Measurements from ENCODE around the gene ASAH2B.
"Not testable (repeated sequence)": the region's sequence is repeated elsewhere in the genome, so short reads cannot be mapped to it uniquely, and the experiment has no call there.

ASAH2B gene

DNA sequence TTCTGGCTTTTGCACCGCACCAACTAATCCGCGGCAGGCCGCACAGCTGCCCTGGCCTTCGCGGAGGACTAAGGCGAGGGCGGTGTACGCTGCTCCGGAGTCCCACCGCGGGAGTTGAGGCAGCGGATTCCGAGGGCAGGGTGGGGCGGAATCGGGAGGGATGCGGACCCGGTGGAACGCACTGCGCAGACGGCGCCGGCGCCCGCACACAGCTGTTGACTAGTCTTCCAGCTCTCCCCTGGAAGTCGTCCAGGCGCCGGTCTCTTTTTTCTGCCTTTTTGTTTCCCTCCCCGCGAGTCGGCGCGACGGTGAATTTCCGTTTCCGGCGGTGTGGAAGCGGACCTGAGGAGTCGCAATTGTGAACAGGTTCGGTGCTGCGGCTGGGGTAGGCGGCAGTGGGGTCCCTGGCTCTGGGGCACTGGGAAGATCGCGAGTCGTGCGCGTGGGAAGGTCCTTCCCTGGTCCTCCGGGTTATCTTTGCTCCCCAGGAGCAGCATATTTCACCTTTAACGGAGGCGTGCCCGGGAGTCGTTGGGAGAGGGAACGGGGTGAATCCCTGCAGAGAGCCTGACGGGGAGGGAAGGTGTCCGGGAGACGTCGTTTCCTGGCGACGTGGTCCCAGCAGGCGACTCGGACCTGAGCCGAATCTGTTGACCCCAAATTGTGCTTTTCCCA is at the start of gene ASAH2B:
Gene ASAH2B, plus strand, starts transcription at position 319 of the 675 bp plus-strand sequence. CDS start 5,195 bp downstream, outside the sequence.
- DNase-seq: peak; percentile 65 to 67

DNA sequence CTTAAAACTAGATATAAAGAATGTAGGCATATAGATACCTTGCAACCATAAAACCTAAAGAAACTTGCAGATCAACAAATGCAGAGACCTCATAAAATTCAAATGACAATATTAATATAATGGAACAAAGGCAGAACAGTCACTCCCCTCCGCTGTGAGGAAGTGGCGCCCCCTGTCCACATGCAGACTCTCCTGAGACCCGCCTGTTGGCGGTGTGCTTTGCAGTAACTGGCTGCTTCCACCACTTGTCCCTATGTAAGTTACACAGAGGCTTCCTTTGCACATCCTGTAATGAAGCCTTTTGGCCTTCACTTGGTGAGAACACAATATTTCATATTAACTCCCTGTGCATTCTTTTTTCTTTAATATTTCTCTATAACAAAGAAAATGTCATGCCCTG is 41.9 kb upstream of the ASAH2B start:
- DNase-seq: not testable (repeated sequence)

DNA sequence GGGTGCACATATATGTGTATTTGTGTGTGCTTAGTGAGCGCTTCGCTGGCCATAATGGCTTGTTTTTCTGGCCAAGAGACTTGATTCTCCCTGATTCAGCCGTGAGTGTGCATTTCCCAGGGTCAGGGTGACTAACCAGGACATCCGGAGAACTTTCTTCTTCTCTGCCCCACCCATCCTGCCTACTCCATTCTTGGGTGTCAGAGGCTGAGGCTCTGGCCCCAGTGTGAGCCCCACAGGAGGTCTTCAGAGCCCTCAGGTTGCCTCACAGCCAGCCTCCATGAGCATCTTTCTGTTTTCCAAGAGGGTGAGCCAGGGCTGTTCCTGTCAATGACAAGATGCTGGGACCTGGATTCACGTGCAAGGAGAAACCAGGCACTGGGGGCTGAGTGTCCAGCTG is 37.8 kb upstream of the ASAH2B start:
- DNase-seq: not testable (repeated sequence)

DNA sequence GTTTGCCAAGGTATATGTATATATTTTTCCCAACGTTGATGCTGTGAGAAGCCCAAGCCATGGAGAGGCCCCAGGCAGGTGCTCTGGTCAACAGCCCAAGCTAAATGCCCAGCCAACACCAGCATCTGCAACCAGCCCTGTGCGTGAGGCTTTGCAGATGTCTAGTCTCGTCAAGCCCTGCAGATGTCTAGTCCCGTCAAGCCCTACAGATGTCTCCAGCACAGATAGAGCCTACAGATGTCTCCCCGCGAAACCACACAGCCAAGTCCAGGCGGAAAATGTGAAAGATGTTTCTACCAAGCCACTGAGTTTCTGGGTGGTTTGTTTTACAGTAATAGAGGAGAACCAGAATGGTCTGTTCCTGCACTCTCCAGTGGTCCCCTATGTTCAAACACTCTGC is 36.7 kb upstream of the ASAH2B start:
- DNase-seq: not testable (repeated sequence)

DNA sequence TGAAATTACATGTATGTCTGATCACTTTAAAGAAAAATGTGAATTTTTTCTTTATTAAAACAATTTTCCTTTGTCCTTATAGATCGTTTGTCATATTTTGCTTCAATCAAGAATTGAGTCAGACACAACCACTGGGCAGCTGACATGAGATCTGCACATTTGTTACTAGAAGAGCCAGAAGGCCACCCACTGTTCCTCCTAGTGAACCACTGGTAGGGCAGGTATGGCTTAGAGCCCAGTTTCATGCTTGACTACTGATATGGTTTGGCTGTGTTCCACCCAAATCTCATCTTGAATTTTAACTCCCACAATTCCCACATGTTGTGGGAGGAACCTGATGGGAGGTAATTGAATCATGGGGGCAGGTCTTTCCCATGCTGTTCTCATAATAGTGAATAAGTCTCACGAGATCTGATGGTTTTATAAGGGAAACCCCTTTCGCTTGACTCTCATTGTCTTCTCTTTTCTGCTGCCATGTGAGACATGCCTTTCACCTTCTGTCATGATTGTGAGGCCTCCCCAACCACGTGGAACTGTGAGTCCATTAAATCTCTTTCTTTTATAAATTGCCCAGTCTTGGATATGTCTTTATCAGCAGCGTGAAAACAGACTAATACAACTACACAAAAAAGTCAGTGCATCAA is 35.2 kb upstream of the ASAH2B start:
- not testable (repeated sequence) for DNase-seq

DNA sequence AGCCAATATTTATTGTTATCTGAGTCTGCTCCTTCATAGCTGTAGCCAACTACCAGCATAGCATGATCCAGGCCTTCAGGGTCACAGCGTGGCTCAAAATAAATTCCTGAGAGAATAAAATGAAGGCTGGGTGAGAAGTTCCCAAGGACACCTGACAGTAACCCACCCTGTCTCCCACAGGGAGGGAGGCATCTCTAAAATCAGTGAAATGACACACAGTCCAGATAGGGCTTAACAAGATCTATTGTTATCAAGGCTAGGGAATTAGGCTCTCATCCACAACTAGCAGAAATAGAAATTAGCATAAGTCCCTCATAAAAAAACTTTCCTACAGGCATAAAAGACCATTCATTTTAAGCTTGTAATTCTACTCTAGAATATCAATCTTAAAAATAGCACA is 33.7 kb upstream of the ASAH2B start:
- not testable (repeated sequence) for DNase-seq

DNA sequence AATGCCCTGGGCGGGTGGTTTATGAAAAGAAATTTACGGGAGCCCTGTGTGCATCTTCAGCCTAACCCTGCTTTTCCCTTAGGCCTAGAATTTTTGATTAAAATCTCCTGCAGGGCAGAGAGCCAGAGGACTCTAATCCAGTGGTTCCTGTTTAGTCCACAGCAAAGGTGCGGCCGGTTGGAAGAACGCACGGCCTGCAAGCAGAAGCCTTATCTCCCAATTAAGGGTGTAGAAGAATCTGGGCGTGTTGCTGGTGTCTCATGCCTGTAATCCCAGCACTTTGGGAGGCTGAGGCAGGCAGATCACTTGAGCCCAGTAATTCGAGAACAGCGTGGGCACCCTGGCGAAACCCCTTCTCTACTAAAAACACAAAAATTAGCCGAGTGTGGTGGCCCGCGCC is 29.5 kb upstream of the ASAH2B start:
- not testable (repeated sequence) for DNase-seq

DNA sequence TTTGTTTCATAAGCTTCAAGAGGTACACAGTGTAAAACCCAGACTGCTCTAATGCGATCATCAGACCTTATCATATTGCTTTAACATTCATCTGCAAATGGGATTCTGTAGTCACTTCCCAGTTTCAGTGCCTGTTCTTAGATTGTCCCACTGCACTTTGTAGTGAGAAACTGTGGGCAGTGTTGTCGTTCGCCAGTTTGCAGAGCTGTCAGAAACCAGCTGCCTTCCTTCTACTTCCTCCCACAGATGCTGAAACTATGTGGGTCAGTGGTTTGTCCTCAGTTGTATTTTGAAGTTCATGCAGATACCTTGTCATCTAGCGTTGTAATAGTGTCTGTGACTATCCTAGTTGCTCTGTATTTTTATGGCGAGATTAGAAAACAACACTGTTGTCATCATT is 15.9 kb upstream of the ASAH2B start:
- not testable (repeated sequence) for DNase-seq

DNA sequence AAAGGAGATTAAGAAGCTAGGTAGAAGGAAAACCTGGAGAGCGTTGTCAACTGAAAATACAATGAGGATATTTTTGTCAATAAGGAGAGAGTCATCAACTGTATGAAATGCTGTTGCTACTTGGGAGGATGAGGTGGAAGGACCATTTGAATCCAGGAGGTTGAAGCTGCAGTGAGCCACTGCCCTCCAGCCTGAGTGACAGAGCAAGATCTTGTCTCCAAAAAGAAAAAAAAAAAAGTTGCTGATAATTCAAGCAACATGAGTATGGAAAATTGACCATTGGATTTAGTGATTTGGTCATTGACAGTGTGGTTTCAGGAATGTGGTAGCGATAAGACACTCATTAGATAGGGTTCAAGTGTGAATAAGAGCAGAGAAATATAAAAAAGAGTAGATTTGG is 11.6 kb upstream of the ASAH2B start:
- DNase-seq: not testable (repeated sequence)

DNA sequence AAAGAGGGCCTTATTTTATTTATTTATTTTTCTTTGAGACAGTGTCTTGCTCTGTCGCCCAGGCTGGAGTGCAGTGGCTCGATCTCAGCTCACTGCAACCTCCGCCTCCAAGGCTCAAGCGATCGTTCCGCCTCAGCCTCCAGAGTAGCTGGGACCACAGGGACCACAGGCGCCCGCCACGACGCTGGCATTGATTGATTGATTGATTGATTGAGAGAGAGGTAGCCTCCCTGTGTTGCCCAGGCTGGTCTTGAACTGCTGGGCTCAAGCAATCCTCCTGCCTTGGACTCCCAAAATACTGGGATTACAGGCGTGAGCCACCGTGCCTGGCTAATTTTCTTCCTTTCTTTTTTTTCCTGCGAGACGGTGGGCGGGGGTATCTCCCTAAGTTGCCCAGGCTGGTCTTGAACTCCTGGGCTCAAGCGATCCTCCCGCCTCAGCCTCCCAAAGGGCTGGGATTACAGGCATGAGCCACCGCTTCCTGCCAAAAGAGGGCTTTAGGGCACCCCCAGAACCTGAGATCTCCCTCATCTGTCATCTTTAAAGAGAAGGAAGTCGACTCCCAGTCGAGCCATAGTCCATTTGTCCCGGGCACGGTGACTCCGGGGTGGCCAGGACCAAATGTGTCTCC is 634 bp upstream of the ASAH2B start:
- not testable (repeated sequence) for DNase-seq

DNA sequence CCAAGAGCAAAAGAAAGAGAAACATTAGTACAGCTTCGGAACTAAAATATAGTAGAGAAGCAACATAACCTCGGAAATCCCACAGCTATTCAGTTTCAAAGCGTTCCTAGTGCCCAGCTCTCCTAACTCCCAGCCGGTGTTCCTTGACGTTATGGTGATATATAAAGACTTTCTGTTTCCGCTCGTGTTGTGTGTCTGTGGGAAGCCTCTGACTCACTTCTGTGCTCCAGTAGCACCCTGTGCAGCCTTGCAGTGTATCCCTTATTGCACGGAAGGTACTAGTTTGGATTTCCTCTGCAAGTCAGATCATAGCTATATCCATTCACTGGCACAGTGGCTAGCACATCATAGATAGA is 535 bp downstream of the ASAH2B start:
- peak; percentile 13 to 16 for DNase-seq

DNA sequence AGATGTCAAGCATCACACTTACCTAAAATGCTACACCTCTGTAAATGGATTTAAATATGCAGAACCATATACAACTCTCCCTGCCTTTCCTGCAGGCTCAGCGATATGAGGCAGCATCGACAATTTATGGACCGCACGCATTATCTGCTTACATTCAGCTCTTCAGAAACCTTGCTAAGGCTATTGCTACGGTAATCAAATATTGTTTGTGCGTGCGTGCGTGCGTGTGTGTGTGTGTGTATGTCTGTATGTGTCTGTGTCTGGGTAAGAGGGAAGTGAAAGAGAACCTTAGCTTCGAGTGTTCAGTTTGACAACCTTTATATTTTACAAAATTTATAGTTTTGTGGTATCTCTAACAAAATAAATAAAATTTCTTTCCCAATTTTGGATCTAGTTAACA is 3.1 kb downstream of the ASAH2B start:
- DNase-seq: not testable (repeated sequence)

DNA sequence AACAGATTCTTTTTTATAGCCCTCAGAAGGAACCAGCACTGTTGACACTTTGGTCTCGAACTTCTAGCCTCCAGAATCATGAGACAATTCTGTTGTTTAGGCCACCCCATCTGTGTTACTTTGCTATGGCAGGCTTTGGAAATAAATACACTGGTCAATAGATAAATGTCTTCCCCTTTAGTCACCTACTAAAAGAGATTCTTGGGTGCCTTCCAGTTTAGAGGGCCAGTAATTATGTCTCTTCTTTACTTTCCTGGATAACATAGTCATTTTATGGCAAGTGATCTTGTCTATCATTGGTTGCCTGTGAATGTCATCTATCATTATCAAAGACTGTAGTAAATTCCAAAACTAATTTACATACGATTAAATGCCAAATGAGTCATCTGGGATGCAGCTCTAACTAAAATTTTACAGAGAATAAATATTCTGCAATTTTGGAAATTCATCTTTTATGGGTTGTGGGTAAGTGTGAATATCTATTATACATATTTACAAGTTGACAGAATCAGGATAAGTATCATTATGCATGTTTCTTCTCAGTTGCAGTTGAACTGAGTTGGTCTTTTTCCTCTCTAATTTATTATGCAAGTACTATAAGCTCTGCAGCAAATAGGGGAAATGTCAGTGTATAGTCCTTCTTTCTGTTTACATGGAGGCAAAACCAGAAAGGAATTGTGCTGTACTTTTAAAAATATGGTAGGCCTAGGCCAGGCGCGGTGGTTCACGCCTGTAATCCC is 27.2 kb downstream of the ASAH2B start:
- DNase-seq: not testable (repeated sequence)

DNA sequence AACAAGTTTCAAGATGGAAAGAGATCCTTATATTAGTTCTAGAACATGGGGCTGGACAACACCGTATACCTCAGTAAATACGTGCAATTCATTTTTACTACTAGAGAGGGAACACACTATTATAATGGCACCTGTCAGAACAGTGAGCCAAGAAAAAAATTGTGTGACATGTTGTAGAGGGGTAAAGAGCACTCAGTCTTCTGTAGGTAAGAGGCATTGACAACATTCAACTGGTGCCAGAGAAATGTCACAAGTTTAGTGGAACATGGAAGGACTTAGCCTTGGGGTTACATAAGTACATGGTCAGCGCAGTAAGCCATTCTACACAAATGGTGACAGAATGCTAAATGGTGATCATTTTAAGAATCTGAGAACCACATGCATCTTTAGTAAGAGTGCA is 32.3 kb downstream of the ASAH2B start:
- DNase-seq: not testable (repeated sequence)

DNA sequence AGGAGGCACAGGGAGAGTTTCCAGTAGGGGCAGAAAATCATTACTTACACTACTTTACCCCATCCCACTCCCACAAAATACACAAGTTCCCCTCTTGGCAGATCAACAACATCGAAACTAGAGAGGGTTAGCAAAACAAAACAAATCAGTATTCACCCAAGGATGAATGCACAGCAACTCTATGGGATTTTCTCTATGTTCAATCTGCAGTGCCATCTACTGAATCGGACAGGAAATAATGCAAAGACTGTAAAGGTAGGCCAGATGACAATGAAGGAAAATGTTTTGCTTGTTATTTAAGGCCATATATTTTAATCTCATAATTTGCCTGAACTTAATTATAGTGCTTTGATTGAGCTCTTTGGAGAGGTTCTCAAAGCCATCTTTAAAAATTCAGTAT is 35.1 kb downstream of the ASAH2B start:
- DNase-seq: not testable (repeated sequence)

DNA sequence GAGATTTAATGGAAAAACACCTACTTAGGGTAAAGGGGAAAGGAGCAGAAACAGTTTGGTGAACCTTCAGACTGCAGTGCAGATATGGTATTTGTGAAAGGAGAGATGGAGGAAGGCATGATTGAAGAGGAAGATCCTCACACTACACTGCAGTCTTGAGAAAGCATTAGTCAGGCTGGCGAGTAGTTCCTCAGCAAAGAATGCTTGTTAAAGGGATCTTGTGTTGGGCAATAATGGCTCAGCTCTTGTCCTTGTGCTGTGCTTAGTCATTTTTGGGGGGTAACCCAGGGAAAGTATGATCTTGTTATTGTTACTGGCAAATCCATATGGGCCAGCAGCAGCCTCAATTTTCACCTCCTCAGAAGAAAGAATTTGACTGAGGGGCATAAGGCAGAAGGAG is 40.3 kb downstream of the ASAH2B start:
- DNase-seq: not testable (repeated sequence)

DNA sequence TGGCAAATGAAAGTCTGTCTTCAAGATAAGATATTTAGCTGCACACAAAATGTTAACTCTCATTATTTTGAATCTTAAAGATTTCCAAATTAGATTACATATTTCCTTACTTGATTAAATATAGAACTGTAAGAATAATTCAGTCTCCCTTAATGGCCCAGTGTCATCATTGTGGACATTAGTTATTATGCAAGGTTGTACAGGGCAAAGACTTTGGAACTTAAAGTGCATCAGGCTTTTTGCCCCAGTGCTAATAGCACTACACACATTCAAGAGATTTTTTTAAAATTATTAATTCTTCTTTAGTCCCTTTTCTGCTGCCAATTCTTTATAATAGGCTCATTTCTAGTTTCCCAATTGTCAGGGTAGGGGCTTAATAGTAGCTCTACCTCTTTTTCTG is 42.3 kb downstream of the ASAH2B start:
- not testable (repeated sequence) for DNase-seq

DNA sequence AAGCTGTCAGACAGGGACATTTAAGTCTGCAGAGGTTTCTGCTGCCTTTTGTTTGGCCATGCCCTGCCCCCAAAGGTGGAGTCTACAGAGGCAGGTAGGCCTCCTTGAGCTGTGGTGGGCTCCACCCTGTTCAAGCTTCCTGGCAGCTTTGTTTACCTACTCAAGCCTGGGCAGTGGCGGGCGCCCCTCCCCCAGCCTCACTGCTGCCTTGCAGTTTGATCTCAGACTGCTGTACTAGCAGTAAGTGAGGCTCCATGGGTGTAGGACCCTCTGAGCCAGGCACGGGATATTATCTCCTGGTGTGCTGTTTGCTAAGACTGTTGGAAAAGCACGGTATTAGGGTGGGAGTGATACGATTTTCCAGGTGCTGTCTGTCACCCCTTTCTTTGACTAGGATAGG is 48.2 kb downstream of the ASAH2B start:
- not testable (repeated sequence) for DNase-seq

DNA sequence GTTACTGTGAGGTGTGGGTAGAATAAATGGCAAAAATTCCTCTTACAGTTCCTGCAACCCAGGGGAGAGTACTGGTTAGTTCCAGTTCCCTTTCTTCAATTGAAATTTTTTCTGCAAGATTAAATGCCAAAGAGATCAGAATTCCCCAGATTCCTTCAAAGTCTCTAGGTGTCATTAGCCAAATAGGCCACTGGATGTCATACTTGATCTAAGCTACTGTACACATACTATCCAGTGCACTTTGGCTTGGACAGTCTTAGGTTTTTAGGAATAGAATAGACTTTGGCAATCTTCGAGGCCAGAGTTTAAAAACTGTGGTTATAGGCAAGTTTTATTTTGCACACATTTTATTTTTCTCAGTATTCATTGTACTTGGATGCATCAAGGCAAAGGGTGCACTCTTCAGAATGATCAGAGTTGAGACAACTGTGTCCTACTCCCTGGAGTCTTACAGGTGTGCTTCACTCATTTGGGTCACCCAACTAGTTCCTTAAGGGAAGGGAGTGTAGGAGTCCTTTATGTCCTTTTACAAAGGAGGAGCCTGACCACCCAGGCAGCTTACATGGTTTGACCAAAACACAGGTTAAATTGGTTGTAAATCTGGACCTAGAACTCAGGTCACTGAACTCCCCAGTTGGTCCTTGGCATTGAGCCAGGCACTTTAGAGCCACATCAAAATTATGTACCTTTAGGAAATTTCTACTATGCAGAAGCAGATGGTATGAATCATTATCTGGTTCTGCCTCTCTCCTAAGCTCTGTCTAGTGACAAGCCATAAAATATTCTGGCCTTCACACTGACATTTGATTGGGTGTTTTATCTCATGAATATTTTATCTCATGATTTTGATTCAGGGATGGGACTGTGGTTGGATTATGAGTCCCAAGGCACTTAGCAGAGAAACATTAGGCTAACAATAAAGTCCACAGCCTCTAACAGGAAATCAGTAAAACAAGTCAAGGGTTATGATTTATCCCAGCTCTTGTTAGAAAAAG is 49.5 kb downstream of the ASAH2B start:
- no peak for DNase-seq

DNA sequence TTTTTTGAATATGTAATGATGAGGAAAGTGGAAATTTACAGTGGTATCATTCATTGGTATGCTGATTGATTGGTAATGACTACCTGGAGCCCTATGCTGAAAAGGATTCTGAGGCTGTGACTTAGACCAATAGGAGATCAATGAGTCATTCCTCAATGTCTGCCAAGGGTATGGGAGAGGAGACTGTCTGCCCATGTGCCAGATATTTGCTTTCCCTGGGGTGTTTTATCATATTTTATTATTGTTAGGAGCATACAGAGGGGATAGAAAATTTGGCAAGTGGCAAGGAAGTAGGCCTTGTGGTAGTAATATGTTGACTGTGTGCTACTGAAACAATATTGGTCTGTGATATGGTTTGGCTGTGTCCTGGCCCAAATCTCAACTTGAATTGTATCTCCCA is 54.8 kb downstream of the ASAH2B start:
- DNase-seq: no peak

DNA sequence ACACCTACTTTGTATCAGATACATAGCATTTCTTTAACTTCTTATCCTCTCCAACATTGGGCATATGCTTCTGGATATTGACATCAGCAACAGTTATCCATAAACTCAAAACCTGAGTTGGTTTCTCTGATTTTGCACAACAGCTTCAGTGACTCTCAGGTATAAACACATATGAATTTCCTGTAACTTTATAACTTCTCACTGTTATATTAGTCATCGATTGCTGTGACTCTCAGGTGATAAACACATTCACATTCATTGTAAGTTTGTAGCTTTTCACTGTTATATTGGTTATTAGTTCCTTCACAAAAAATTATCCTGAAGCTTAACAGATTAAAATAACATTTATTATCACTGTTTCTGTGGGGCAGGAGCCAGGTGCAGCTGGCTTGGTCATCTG is 57.0 kb downstream of the ASAH2B start:
- DNase-seq: no peak

DNA sequence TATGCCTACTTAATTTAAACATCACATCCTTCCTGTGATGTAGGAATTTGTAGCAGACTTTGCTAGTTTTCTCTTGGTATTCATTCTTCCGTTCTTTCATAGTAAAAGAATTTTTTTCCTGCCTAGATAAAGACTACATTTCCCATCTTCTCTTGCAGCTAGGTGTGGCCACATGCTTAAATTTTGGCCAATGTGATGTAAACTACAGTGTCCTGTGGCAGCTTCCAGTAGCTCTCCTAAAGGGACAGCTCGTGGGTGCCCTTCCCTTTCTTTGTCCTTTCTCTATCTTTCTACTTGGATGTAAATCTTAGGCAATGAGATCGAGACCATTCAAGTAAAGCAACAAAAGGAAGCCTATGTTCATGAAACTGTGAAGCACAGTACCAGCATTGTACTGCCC is 58.6 kb downstream of the ASAH2B start:
- no peak for DNase-seq
